Body of pancreas (tissue), 4 donors: ENCODE measurements around the gene EPHA4. TPM values are rescaled to one million over a fixed set of nuclear protein-coding genes. Genes with fewer than 3 reads are reported as not detected.

Experiments used
- ATAC-seq: fragments of 150-250 bp; one replicate; pipeline ENCODE4 v1.9.1; 2016
- DNase-seq, 4 donors: peaks; one replicate each; pipeline ENCODE4 v3.0.0-alpha.2; 2019
- H3K27ac ChIP-seq, 4 donors: fragments of 200-600 bp; sonication (generic); 1 replicate in 3 of 4; 2 replicates in 1 of 4; pipeline versions ENCODE4 v1.5.1 to v1.6.1; 2016 to 2019; ENCODE audit warnings: mild to moderate bottlenecking in 1 of 4, mixed read lengths in 1 of 4, moderate library complexity in 1 of 4
- H3K27me3 ChIP-seq, 2 donors: fragments of 200-600 bp; sonication (generic); one replicate each; pipeline ENCODE4 v1.6.0; 2016; ENCODE audit warnings: mild to moderate bottlenecking in 1 of 2
- H3K36me3 ChIP-seq, 2 donors: fragments of 200-600 bp; sonication (generic); replicated peaks in 1 of 2; 2 replicates each; pipeline ENCODE4 v1.5.1; 2016; ENCODE audit warnings: low read depth in 2 of 2; ENCODE audit not compliant: insufficient read depth in 1 of 2
- H3K4me1 ChIP-seq: fragments of 200-600 bp; sonication (generic); one replicate; pipeline ENCODE4 v1.6.0; 2016
- H3K4me3 ChIP-seq, 2 donors: fragments of 200-600 bp; sonication (generic); 1 replicate in 1 of 2; 2 replicates in 1 of 2; pipeline ENCODE4 v1.5.1; 2016 to 2019
- H3K9me3 ChIP-seq, 3 donors: fragments of 200-600 bp; sonication (generic); 1 replicate in 2 of 3; 2 replicates in 1 of 3; pipeline ENCODE4 v1.5.1; 2016
- POLR2A ChIP-seq, 3 donors: fragments of 450-650 bp; IDR thresholded peaks; one replicate each; pipeline ENCODE4 v1.6.1; 2016; ENCODE audit warnings: antibody characterized with exemption in 3 of 3, mild to moderate bottlenecking in 2 of 3
- WGBS, 2 donors: methylation state at CpG; one replicate each; pipeline ENCODE4 v1.1.5; 2017; 5-methylcytosine and 5-hydroxymethylcytosine counted together
- intact Hi-C: fragments of 100-400 bp; cut with DNase I; formaldehyde crosslinking; loops from one replicate; pipeline ENCODE4 v1.15.1; 2023
- total RNA-seq, 2 donors: library from RNA; depleted of rRNA; stranded (reverse); fragments of >200 nt; gene quantifications; one replicate each; pipeline ENCODE4 v1.1.0, GENCODE V29; 2016
- TF ChIP-seq, protein P1 (sequence below), 7 experiments: fragments of 450-650 bp in 4 of 7; fragments of 200-600 bp in 3 of 7; sonication (generic) in 3 of 7; IDR thresholded peaks; one replicate each; pipeline ENCODE4 v1.5.1; 2016 to 2019; ENCODE audit warnings: antibody characterized with exemption in 7 of 7

The EPHA4 gene
- total RNA-seq, 2 donors from 2014 or later, result 4.0 to 5.2 TPM

DNA sequence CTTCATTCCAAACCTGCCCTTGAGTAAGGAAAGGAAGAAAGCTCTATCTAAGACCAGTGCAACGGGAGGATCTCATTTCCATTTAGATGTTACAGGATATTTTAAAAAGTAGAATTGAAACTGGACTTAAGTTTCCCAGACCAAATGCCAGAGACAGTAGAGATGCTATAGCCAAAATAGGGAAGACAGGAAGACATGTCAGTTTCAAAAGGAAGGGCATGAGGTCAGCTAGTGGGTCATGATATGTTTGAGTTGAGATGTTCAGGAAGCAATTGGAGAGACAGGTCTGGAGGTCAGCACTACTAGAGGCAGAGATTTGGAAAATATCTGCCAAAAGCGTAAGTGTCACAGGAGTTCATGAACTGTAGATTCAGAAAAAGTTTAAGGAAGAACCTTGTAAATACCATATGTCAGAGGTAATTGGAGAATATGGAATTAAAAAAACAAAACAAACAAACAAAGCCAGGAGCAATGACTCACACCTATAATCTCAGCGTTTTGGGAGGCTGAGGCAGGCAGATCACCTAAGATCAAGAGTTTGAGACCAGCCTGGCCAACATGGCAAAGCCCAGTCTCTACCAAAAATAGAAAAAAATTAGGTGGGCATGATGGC is 50.8 kb downstream of the EPHA4 start:
- no peak for DNase-seq

GRCh38 chr2:221518935-221519625 is 53.0 kb downstream of the EPHA4 start:
- intact Hi-C loops, result no loop called here
- H3K9me3 ChIP-seq, result no peaks in the 10 kb centered on the region
- no peak overlapping the region for H3K27ac ChIP-seq
- no peak overlapping the region for H3K4me3 ChIP-seq
- 62 to 76% methylated on average over 7 of the region's 7 CpGs for WGBS, 2 donors
- no peaks in the 10 kb centered on the region for H3K36me3 ChIP-seq
- DNase-seq (no peak), ATAC-seq (no peak)
- H3K27me3 ChIP-seq, result no peaks in the 10 kb centered on the region
- TF ChIP-seq POLR2A (IDR thresholded peaks at IDR 0.05), result no peak
- TF ChIP-seq, protein P1, sequence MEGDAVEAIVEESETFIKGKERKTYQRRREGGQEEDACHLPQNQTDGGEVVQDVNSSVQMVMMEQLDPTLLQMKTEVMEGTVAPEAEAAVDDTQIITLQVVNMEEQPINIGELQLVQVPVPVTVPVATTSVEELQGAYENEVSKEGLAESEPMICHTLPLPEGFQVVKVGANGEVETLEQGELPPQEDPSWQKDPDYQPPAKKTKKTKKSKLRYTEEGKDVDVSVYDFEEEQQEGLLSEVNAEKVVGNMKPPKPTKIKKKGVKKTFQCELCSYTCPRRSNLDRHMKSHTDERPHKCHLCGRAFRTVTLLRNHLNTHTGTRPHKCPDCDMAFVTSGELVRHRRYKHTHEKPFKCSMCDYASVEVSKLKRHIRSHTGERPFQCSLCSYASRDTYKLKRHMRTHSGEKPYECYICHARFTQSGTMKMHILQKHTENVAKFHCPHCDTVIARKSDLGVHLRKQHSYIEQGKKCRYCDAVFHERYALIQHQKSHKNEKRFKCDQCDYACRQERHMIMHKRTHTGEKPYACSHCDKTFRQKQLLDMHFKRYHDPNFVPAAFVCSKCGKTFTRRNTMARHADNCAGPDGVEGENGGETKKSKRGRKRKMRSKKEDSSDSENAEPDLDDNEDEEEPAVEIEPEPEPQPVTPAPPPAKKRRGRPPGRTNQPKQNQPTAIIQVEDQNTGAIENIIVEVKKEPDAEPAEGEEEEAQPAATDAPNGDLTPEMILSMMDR (IDR thresholded peaks at IDR 0.05), result no peak
- no peaks in the 10 kb centered on the region for H3K4me1 ChIP-seq

More for the DNA sequence above, 50.8 kb downstream of the EPHA4 start:
- no peak for TF ChIP-seq POLR2A (IDR thresholded peaks at IDR 0.05)
- TF ChIP-seq, protein P1 (IDR thresholded peaks at IDR 0.05), result no peak
- H3K27ac ChIP-seq, result no peak overlapping the region
- no peak overlapping the region for H3K4me3 ChIP-seq
- no peak for ATAC-seq
- H3K36me3 ChIP-seq, result no peaks in the 10 kb centered on the region
- no peaks in the 10 kb centered on the region for H3K9me3 ChIP-seq
- H3K27me3 ChIP-seq, result no peaks in the 10 kb centered on the region
- H3K4me1 ChIP-seq, result no peaks in the 10 kb centered on the region
- whole genome bisulfite sequencing, 2 donors, result 70 to 87% methylated on average over 3 of the region's 3 CpGs
- intact Hi-C loops, result no loop called here

- intact Hi-C loops, result no loop called here
- Histone ChIP-seq H3K9me3 (no peaks in the 10 kb centered on the region), H3K36me3 (no peaks in the 10 kb centered on the region), H3K4me3 (no peak overlapping the region), H3K27me3 (no peaks in the 10 kb centered on the region), H3K4me1 (no peaks in the 10 kb centered on the region), H3K27ac (no peak overlapping the region)
- TF ChIP-seq, protein P1 (IDR thresholded peaks at IDR 0.05), result no peak
- TF ChIP-seq POLR2A (IDR thresholded peaks at IDR 0.05), result no peak
- WGBS, 2 donors, result 60 to 65% methylated on average over 7 of the region's 7 CpGs
- no peak for DNase-seq
- ATAC-seq, result no peak
These were observed 53.7 kb downstream of the EPHA4 start for GRCh38 chr2:221518201-221518934.

GRCh38 chr2:221517696-221518151 is 54.4 kb downstream of the EPHA4 start:
- Histone ChIP-seq H3K27ac (no peak overlapping the region), H3K27me3 (no peaks in the 10 kb centered on the region), H3K9me3 (no peaks in the 10 kb centered on the region), H3K4me1 (no peaks in the 10 kb centered on the region), H3K4me3 (no peak overlapping the region), H3K36me3 (no peaks in the 10 kb centered on the region)
- peak in 1 of 4 donors; percentile 8 for DNase-seq
- no peak for ATAC-seq
- intact Hi-C loops, result no loop called here
- WGBS, 2 donors, result 74 to 81% methylated on average over 5 of the region's 5 CpGs
- TF ChIP-seq, protein P1 (IDR thresholded peaks at IDR 0.05), result no peak
- TF ChIP-seq POLR2A (IDR thresholded peaks at IDR 0.05), result no peak
